GM23338 (cell line): ENCODE measurements around the gene LFNG. TPM values are rescaled to one million over a fixed set of nuclear protein-coding genes. Genes with fewer than 3 reads are reported as not detected.

Experiments
- ATAC-seq: fragments of 200-7000 bp; cut with Tn5 transposase; 3 replicates; pipeline ENCODE4 v1.9.1; 2020
- DNase-seq: peaks from one replicate; pipeline ENCODE4 v3.0.0-alpha.2; 2015; ENCODE audit warnings: low spot score
- H2AFZ ChIP-seq: fragments of 200-600 bp; sonication (generic); 2 replicates; pipeline ENCODE4 v1.8.0; 2016; ENCODE audit warnings: antibody characterized with exemption, mild to moderate bottlenecking, moderate library complexity
- H3F3A ChIP-seq: fragments of 200-600 bp; sonication (generic); replicated peaks from 2 replicates; pipeline ENCODE4 v1.8.0; 2017; ENCODE audit warnings: antibody characterized with exemption, mixed run types, low read depth
- H3K27ac ChIP-seq: fragments of 200-600 bp; sonication (generic); 2 replicates; pipeline ENCODE4 v1.6.1; 2016; ENCODE audit warnings: low read depth
- H3K27me3 ChIP-seq: fragments of 200-600 bp; sonication (generic); 2 replicates; pipeline ENCODE4 v1.8.0; 2016; ENCODE audit warnings: mild to moderate bottlenecking, mixed run types, moderate library complexity; ENCODE audit not compliant: insufficient read depth
- H3K36me3 ChIP-seq: fragments of 200-600 bp; sonication (generic); 2 replicates; pipeline ENCODE4 v1.8.0; 2016; ENCODE audit warnings: mild to moderate bottlenecking; ENCODE audit not compliant: insufficient read depth
- H3K4me1 ChIP-seq: fragments of 200-600 bp; sonication (generic); 2 replicates; pipeline ENCODE4 v1.8.0; 2016; ENCODE audit warnings: mild to moderate bottlenecking, moderate library complexity; ENCODE audit not compliant: insufficient read depth
- H3K4me2 ChIP-seq: fragments of 200-600 bp; sonication (generic); 2 replicates; pipeline ENCODE4 v1.7.1; 2017; ENCODE audit warnings: mixed run types
- H3K4me3 ChIP-seq: fragments of 200-600 bp; sonication (generic); 2 replicates; pipeline ENCODE4 v1.6.1; 2016; ENCODE audit warnings: mixed run types
- H3K79me2 ChIP-seq: fragments of 200-600 bp; sonication (generic); replicated peaks from 2 replicates; pipeline ENCODE4 v1.8.0; 2017; ENCODE audit warnings: mild to moderate bottlenecking; ENCODE audit not compliant: insufficient read depth
- H3K9me2 ChIP-seq: fragments of 200-600 bp; sonication (generic); 2 replicates; pipeline ENCODE4 v1.8.0; 2017; ENCODE audit not compliant: insufficient read depth
- H4K20me1 ChIP-seq: fragments of 200-600 bp; sonication (generic); replicated peaks from 2 replicates; pipeline ENCODE4 v1.8.0; 2017; ENCODE audit warnings: mild to moderate bottlenecking; ENCODE audit not compliant: insufficient read depth
- H3K27ac Mint-ChIP-seq: 2 replicates; pipeline ENCODE4 v1.8.0; 2020; ENCODE audit warnings: inconsistent platforms, mild to moderate bottlenecking, moderate library complexity, mixed read lengths
- H3K27me3 Mint-ChIP-seq: 3 replicates; pipeline ENCODE4 v1.8.0; 2022; ENCODE audit warnings: low read depth, mild to moderate bottlenecking, moderate library complexity, mixed read lengths, inconsistent platforms; ENCODE audit not compliant: insufficient read depth, poor library complexity
- H3K36me3 Mint-ChIP-seq: 3 replicates; pipeline ENCODE4 v1.8.0; 2021; ENCODE audit warnings: low read depth, mild to moderate bottlenecking, inconsistent platforms, moderate library complexity, mixed read lengths
- H3K4me1 Mint-ChIP-seq: 3 replicates; pipeline ENCODE4 v1.8.0; 2020; ENCODE audit warnings: mild to moderate bottlenecking, inconsistent platforms, mixed read lengths
- H3K4me3 Mint-ChIP-seq: 3 replicates; pipeline ENCODE4 v1.8.0; 2021; ENCODE audit warnings: moderate library complexity, mild to moderate bottlenecking, inconsistent platforms, mixed read lengths
- H3K9me3 Mint-ChIP-seq: 3 replicates; pipeline ENCODE4 v1.8.0; 2020; ENCODE audit warnings: moderate library complexity, mild to moderate bottlenecking, inconsistent platforms, mixed read lengths
- CREB1 ChIP-seq: fragments of 250-450 bp; sonication (Bioruptor Pico); IDR thresholded peaks from 2 replicates; pipeline ENCODE4 v1.5.0; 2020; ENCODE audit warnings: low read depth, mild to moderate bottlenecking, moderate library complexity
- EZH2 ChIP-seq: fragments of 200-600 bp; sonication (generic); IDR thresholded peaks from one replicate; pipeline ENCODE4 v1.8.0; 2017; ENCODE audit warnings: antibody characterized with exemption, mild to moderate bottlenecking, low read depth; ENCODE audit not compliant: unreplicated experiment
- EZH2phosphoT487 ChIP-seq: fragments of 200-600 bp; sonication (generic); IDR thresholded peaks from one replicate; pipeline ENCODE4 v1.8.1; 2018; ENCODE audit warnings: antibody characterized with exemption; ENCODE audit not compliant: unreplicated experiment
- JUNB ChIP-seq: IDR thresholded peaks from one replicate; pipeline ENCODE4 v1.6.1; 2016; ENCODE audit warnings: antibody characterized with exemption; ENCODE audit not compliant: unreplicated experiment
- NANOG ChIP-seq: IDR thresholded peaks from 2 replicates; pipeline ENCODE4 v1.6.1; 2016; ENCODE audit warnings: antibody characterized with exemption, borderline replicate concordance
- POLR2AphosphoS5 ChIP-seq: IDR thresholded peaks from 2 replicates; pipeline ENCODE4 v1.6.1; 2016; ENCODE audit warnings: antibody characterized with exemption, low read depth
- ZNF114 ChIP-seq: fragments of 250-450 bp; sonication (Bioruptor Pico); IDR thresholded peaks from 2 replicates; pipeline ENCODE4 v1.5.0; 2020; ENCODE audit warnings: mild to moderate bottlenecking, moderate library complexity
- ZNF331 ChIP-seq: fragments of 250-450 bp; sonication (Bioruptor Pico); IDR thresholded peaks from 2 replicates; pipeline ENCODE4 v1.5.0; 2020; ENCODE audit warnings: low read depth, mild to moderate bottlenecking, moderate library complexity
- polyA plus RNA-seq: library from polyadenylated mRNA; unstranded; fragments of >200 nt; fragmentation: Nextera tagmentation; extraction: Ambion mirVana; gene quantifications from 2 replicates; pipeline ENCODE4 v1.2.1, GENCODE V29; 2016
- total RNA-seq: library from RNA; depleted of rRNA; stranded (reverse); fragments of >200 nt; shearing (Covaris generic); gene quantifications from 2 replicates; pipeline ENCODE4 v1.2.3, GENCODE V29; 2014
- TF ChIP-seq, protein P1 (sequence below): fragments of 250-450 bp; sonication (Bioruptor Pico); IDR thresholded peaks from 2 replicates; pipeline ENCODE4 v1.5.0; 2020; ENCODE audit warnings: mild to moderate bottlenecking, moderate library complexity
- TF ChIP-seq, protein P2 (sequence below): IDR thresholded peaks from one replicate; pipeline ENCODE4 v1.6.1; 2018; ENCODE audit warnings: antibody characterized with exemption; ENCODE audit not compliant: unreplicated experiment
- TF ChIP-seq, protein P3 (sequence below): IDR thresholded peaks from 2 replicates; pipeline ENCODE4 v1.6.1; 2016; ENCODE audit warnings: antibody characterized with exemption

Gene LFNG
- total and polyA plus RNA-seq, 2 experiments from 2014 or later, result 1.7 to 35.4 TPM

DNA sequence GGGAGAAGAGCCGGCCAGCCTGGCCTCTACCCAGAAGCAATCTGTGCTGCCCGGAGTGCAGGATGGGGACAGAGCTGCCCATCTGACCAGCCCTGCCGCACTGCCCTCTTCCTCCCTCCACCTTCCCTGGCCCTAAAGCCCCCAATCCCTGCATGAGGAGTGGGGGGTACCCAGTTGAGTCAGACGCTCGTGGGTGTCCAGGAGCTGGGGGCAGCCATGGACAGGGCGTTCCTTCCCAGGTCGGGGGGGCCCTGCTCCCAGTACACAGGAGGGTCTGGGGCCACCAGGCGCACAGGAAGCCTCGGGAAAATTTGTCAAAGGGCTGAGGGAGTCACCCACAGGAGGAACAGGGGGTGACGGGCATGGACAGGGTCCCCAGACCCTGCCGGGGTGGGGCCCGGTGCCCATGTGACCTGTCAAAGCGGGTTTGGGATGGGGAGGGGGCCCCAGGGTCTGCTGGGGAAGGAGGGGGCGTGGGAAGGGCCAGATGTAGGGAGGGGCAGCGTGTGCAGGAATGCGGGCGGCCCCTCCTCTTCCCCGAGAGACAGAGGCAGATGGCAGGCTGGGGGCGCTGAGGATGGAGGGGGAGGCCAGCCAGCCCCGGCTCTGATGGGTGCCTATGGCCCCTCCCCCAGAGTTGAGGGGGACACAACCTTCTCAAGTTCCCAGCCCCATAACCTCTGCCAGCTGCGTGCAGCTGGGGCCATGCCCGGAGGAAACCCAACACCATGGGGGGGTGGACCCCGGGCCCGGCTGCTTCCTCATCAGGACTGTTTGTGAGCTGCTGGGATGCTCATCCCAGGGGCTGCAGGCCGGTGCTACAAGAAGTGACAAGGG lies 21.9 kb upstream of the LFNG start:
- Histone ChIP-seq H3K4me2 (no peak overlapping the region), H3K27ac (no peak overlapping the region), H3K9me2 (no peaks in the 10 kb centered on the region), H3K4me1 (peaks cover 13% of the 10 kb centered on the region; the same call in 1 of the 2 replicates), H3K4me3 (no peak overlapping the region), H3F3A (no peaks in the 10 kb centered on the region), H3K79me2 (no peaks in the 10 kb centered on the region), H3K36me3 (no peaks in the 10 kb centered on the region), H2AFZ (no peak overlapping the region), H3K27me3 (no peaks in the 10 kb centered on the region), H4K20me1 (no peaks in the 10 kb centered on the region)
- Mint-ChIP-seq H3K4me3 (no peak overlapping the region), H3K4me1 (peaks cover 44% of the 10 kb centered on the region), H3K27me3 (peaks cover 23% of the 10 kb centered on the region), H3K9me3 (no peaks in the 10 kb centered on the region), H3K27ac (no peak overlapping the region), H3K36me3 (no peaks in the 10 kb centered on the region; the same call in 2 of the 3 replicates)
- ATAC-seq, result no peak; the same call in 2 of the 3 replicates
- no peak for TF ChIP-seq NANOG
- no peak for TF ChIP-seq JUNB
- TF ChIP-seq, protein P1, sequence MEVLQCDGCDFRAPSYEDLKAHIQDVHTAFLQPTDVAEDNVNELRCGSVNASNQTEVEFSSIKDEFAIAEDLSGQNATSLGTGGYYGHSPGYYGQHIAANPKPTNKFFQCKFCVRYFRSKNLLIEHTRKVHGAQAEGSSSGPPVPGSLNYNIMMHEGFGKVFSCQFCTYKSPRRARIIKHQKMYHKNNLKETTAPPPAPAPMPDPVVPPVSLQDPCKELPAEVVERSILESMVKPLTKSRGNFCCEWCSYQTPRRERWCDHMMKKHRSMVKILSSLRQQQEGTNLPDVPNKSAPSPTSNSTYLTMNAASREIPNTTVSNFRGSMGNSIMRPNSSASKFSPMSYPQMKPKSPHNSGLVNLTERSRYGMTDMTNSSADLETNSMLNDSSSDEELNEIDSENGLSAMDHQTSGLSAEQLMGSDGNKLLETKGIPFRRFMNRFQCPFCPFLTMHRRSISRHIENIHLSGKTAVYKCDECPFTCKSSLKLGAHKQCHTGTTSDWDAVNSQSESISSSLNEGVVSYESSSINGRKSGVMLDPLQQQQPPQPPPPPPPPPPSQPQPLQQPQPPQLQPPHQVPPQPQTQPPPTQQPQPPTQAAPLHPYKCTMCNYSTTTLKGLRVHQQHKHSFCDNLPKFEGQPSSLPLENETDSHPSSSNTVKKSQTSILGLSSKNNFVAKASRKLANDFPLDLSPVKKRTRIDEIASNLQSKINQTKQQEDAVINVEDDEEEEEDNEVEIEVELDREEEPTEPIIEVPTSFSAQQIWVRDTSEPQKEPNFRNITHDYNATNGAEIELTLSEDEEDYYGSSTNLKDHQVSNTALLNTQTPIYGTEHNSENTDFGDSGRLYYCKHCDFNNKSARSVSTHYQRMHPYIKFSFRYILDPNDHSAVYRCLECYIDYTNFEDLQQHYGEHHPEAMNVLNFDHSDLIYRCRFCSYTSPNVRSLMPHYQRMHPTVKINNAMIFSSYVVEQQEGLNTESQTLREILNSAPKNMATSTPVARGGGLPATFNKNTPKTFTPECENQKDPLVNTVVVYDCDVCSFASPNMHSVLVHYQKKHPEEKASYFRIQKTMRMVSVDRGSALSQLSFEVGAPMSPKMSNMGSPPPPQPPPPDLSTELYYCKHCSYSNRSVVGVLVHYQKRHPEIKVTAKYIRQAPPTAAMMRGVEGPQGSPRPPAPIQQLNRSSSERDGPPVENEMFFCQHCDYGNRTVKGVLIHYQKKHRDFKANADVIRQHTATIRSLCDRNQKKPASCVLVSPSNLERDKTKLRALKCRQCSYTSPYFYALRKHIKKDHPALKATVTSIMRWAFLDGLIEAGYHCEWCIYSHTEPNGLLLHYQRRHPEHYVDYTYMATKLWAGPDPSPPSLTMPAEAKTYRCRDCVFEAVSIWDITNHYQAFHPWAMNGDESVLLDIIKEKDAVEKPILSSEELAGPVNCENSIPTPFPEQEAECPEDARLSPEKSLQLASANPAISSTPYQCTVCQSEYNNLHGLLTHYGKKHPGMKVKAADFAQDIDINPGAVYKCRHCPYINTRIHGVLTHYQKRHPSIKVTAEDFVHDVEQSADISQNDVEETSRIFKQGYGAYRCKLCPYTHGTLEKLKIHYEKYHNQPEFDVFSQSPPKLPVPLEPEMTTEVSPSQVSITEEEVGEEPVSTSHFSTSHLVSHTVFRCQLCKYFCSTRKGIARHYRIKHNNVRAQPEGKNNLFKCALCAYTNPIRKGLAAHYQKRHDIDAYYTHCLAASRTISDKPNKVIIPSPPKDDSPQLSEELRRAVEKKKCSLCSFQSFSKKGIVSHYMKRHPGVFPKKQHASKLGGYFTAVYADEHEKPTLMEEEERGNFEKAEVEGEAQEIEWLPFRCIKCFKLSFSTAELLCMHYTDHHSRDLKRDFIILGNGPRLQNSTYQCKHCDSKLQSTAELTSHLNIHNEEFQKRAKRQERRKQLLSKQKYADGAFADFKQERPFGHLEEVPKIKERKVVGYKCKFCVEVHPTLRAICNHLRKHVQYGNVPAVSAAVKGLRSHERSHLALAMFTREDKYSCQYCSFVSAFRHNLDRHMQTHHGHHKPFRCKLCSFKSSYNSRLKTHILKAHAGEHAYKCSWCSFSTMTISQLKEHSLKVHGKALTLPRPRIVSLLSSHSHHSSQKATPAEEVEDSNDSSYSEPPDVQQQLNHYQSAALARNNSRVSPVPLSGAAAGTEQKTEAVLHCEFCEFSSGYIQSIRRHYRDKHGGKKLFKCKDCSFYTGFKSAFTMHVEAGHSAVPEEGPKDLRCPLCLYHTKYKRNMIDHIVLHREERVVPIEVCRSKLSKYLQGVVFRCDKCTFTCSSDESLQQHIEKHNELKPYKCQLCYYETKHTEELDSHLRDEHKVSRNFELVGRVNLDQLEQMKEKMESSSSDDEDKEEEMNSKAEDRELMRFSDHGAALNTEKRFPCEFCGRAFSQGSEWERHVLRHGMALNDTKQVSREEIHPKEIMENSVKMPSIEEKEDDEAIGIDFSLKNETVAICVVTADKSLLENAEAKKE (CRISPR knock-in tag), result no peak
- TF ChIP-seq, protein P2, sequence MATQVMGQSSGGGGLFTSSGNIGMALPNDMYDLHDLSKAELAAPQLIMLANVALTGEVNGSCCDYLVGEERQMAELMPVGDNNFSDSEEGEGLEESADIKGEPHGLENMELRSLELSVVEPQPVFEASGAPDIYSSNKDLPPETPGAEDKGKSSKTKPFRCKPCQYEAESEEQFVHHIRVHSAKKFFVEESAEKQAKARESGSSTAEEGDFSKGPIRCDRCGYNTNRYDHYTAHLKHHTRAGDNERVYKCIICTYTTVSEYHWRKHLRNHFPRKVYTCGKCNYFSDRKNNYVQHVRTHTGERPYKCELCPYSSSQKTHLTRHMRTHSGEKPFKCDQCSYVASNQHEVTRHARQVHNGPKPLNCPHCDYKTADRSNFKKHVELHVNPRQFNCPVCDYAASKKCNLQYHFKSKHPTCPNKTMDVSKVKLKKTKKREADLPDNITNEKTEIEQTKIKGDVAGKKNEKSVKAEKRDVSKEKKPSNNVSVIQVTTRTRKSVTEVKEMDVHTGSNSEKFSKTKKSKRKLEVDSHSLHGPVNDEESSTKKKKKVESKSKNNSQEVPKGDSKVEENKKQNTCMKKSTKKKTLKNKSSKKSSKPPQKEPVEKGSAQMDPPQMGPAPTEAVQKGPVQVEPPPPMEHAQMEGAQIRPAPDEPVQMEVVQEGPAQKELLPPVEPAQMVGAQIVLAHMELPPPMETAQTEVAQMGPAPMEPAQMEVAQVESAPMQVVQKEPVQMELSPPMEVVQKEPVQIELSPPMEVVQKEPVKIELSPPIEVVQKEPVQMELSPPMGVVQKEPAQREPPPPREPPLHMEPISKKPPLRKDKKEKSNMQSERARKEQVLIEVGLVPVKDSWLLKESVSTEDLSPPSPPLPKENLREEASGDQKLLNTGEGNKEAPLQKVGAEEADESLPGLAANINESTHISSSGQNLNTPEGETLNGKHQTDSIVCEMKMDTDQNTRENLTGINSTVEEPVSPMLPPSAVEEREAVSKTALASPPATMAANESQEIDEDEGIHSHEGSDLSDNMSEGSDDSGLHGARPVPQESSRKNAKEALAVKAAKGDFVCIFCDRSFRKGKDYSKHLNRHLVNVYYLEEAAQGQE, result no peak
- no peak for TF ChIP-seq EZH2
- no peak for TF ChIP-seq POLR2AphosphoS5
- TF ChIP-seq ZNF114 (CRISPR knock-in tag), result no peak
- TF ChIP-seq, protein P3, sequence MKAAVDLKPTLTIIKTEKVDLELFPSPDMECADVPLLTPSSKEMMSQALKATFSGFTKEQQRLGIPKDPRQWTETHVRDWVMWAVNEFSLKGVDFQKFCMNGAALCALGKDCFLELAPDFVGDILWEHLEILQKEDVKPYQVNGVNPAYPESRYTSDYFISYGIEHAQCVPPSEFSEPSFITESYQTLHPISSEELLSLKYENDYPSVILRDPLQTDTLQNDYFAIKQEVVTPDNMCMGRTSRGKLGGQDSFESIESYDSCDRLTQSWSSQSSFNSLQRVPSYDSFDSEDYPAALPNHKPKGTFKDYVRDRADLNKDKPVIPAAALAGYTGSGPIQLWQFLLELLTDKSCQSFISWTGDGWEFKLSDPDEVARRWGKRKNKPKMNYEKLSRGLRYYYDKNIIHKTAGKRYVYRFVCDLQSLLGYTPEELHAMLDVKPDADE, result no peak
- TF ChIP-seq ZNF331 (CRISPR knock-in tag), result no peak
- TF ChIP-seq EZH2phosphoT487, result no peak
- no peak for TF ChIP-seq CREB1 (CRISPR knock-in tag)
- DNase-seq, result no peak
